Caco-2 (cell line): ENCODE measurements around the gene ABCB1. TPM values are rescaled to one million over a fixed set of nuclear protein-coding genes. Genes with fewer than 3 reads are reported as not detected.

Experiments used
- BruUV-seq: library from RNA; stranded (reverse); fragments of 400-500 nt; replicated peaks from 2 replicates; lab custom pipeline; 2021; lab: Mats Ljungman, UMichigan
- CTCF ChIA-PET: fragments of 300-600 bp; sonication (Branson Sonifier 250); formaldehyde crosslinking; loops from one replicate; lab custom pipeline; 2022; ENCODE audit warnings: antibody characterized with exemption; lab: Charles Lee
- POLR2A ChIA-PET: fragments of 300-600 bp; sonication (Branson Sonifier 250); formaldehyde crosslinking; loops from one replicate; lab custom pipeline; 2022; ENCODE audit warnings: antibody characterized with exemption; lab: Charles Lee
- DNase-seq, 2 experiments: peaks; one replicate each; pipeline versions ENCODE4 v3.0.0 to v3.0.0-alpha.2; 2020 to 2022
- H3K27me3 ChIP-seq: replicated peaks from 2 replicates; pipeline ENCODE4 v1.6.0; 2011; ENCODE audit warnings: low read length; ENCODE audit not compliant: control insufficient read depth, insufficient read depth
- H3K36me3 ChIP-seq: 2 replicates; pipeline ENCODE4 v1.5.1; 2011; ENCODE audit warnings: low read length; ENCODE audit not compliant: control insufficient read depth, insufficient read depth
- H3K4me1 ChIP-seq: fragments of 250-450 bp; sonication (Bioruptor Pico); 2 replicates; pipeline ENCODE4 v1.5.1; 2020; ENCODE audit warnings: mild to moderate bottlenecking
- H3K4me3 ChIP-seq: 2 replicates; pipeline ENCODE4 v1.5.1; 2011; ENCODE audit warnings: low read depth, mild to moderate bottlenecking, control low read depth, low read length
- H3K9me3 ChIP-seq: fragments of 250-450 bp; sonication (Bioruptor Pico); 2 replicates; pipeline ENCODE4 v1.5.1; 2020; ENCODE audit warnings: mild to moderate bottlenecking, moderate library complexity
- H3K27ac Mint-ChIP-seq: one replicate; pipeline ENCODE4 v1.8.0; 2022; ENCODE audit warnings: mixed read lengths; ENCODE audit not compliant: unreplicated experiment
- H3K27me3 Mint-ChIP-seq: one replicate; pipeline ENCODE4 v1.8.0; 2022; ENCODE audit warnings: mixed read lengths; ENCODE audit not compliant: insufficient read depth, unreplicated experiment
- H3K36me3 Mint-ChIP-seq: one replicate; pipeline ENCODE4 v1.8.0; 2022; ENCODE audit warnings: mild to moderate bottlenecking, mixed read lengths; ENCODE audit not compliant: insufficient read depth, unreplicated experiment
- H3K4me1 Mint-ChIP-seq: one replicate; pipeline ENCODE4 v1.8.0; 2022; ENCODE audit warnings: low read depth, mixed read lengths; ENCODE audit not compliant: unreplicated experiment
- H3K4me3 Mint-ChIP-seq: one replicate; pipeline ENCODE4 v1.8.0; 2022; ENCODE audit warnings: mild to moderate bottlenecking, moderate library complexity, mixed read lengths; ENCODE audit not compliant: unreplicated experiment
- H3K9me3 Mint-ChIP-seq: one replicate; pipeline ENCODE4 v1.8.0; 2022; ENCODE audit warnings: mixed read lengths; ENCODE audit not compliant: unreplicated experiment
- CTCF ChIP-seq, 2 experiments: fragments of 200-600 bp in 1 of 2; IDR thresholded peaks; 1 replicate in 1 of 2; 2 replicates in 1 of 2; pipeline versions ENCODE4 v1.5.1 to v1.8.0; 2011 to 2022; ENCODE audit warnings: antibody characterized with exemption in 1 of 2, control low read depth in 1 of 2, inconsistent platforms in 1 of 2, low read depth in 1 of 2, low read length in 1 of 2, mild to moderate bottlenecking in 1 of 2, moderate library complexity in 1 of 2; ENCODE audit not compliant: insufficient read depth in 1 of 2, severe bottlenecking in 1 of 2, unreplicated experiment in 1 of 2
- intact Hi-C: fragments of 100-400 bp; cut with micrococcal nuclease; formaldehyde crosslinking; loops from one replicate; pipeline ENCODE4 v1.10.0; 2022; ENCODE audit not compliant: unreplicated experiment
- total RNA-seq: library from RNA; stranded (reverse); gene quantifications from 2 replicates; pipeline ENCODE4 v1.2.3, GENCODE V29; 2022

ABCB1 gene
- total RNA-seq, 1 experiment from 2014 or later: 34.6 TPM

DNA sequence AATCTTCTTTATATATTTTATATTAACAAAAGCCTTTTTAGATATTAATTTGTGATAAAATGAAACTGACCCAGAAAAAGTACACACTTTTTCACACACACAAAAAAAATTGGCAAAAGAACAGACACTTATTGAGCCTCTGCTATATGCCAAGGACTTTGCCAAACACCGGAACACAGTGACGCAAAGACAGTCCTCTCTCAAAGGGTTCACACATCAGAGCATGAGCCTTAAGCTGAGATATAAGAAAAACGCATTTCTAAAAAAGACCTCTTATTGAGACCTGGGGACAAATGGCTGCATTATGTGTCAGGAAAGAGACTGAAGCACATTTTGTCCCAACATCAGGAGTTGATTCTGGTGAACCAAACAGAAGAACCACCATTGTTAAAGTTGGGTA lies 101.2 kb downstream of the ABCB1 start:
- no peaks in the 10 kb centered on the region for H3K36me3 Mint-ChIP-seq
- H3K27me3 Mint-ChIP-seq: peaks cover 3% of the 10 kb centered on the region
- Histone ChIP-seq H3K4me3 (no peak overlapping the region), H3K27me3 (no peaks in the 10 kb centered on the region), H3K36me3 (no peaks in the 10 kb centered on the region), H3K4me1 (no peaks in the 10 kb centered on the region), H3K9me3 (no peaks in the 10 kb centered on the region)
- CTCF ChIA-PET: no interaction called here
- no peak overlapping the region for H3K4me3 Mint-ChIP-seq
- no peak for DNase-seq
- no TSS peak for BruUV-seq
- POLR2A ChIA-PET: no interaction called here
- no peaks in the 10 kb centered on the region for H3K4me1 Mint-ChIP-seq
- intact Hi-C loops: no loop called here
- no peak overlapping the region for H3K27ac Mint-ChIP-seq
- TF ChIP-seq CTCF (IDR thresholded peaks at IDR 0.05; ENCODE audit: insufficient read depth in 1 of 2, low read depth in 1 of 2, low read length in 1 of 2, severe bottlenecking in 1 of 2, unreplicated experiment in 1 of 2): no peak
- H3K9me3 Mint-ChIP-seq: no peaks in the 10 kb centered on the region

DNA sequence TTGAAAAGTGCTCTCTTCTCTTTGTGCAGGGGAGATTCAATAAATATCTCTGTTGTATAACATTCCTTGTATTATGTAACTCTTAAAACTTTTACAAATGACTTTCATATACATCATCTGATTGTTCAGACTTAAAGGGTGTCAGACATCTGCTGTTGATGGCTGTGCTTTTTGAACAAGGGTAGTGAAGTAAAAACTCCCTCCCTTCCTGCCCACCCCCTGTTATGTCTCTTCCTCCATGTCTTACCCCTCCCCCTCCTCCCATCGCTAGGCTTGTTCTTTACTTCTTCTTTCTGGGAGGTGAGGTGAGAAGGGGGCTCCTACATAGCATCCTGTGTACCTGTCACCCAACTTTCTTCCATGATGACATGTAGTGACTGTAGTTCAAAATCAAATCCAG lies 101.8 kb downstream of the ABCB1 start:
- H3K27ac Mint-ChIP-seq: no peak overlapping the region
- intact Hi-C loops: no loop called here
- Histone ChIP-seq H3K36me3 (no peaks in the 10 kb centered on the region), H3K27me3 (no peaks in the 10 kb centered on the region), H3K4me1 (no peaks in the 10 kb centered on the region), H3K4me3 (no peak overlapping the region), H3K9me3 (no peaks in the 10 kb centered on the region)
- no peaks in the 10 kb centered on the region for H3K9me3 Mint-ChIP-seq
- ChIA-PET CTCF (no interaction called here), POLR2A (no interaction called here)
- no peaks in the 10 kb centered on the region for H3K4me1 Mint-ChIP-seq
- TF ChIP-seq CTCF (IDR thresholded peaks at IDR 0.05; ENCODE audit: insufficient read depth in 1 of 2, low read depth in 1 of 2, low read length in 1 of 2, severe bottlenecking in 1 of 2, unreplicated experiment in 1 of 2): no peak
- no peak for DNase-seq
- no peak overlapping the region for H3K4me3 Mint-ChIP-seq
- no TSS peak for BruUV-seq
- H3K27me3 Mint-ChIP-seq: peaks cover 3% of the 10 kb centered on the region
- no peaks in the 10 kb centered on the region for H3K36me3 Mint-ChIP-seq

DNA sequence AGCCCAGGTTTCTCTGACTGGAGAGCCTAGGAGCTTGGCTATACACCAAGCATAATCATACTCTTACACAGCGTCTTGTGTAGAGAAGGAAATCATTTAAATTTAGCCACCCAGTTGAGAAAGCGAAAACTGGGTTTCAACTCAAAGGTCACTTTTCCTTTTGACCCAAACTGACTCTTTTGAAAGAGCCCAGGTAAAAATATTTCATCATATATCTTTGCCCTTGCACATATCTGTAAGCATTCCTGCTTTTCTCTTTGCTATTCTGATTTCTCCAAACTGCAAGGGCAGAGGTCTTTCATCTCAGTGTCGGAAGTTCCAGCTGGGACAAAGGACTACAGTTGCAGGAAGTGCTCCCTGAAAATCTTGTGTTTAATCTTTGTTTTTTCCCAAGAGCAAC lies 103.2 kb downstream of the ABCB1 start:
- ChIA-PET POLR2A (no interaction called here), CTCF (no interaction called here)
- no peaks in the 10 kb centered on the region for H3K36me3 Mint-ChIP-seq
- H3K27ac Mint-ChIP-seq: no peak overlapping the region
- peaks cover 3% of the 10 kb centered on the region for H3K27me3 Mint-ChIP-seq
- H3K27me3 ChIP-seq: no peaks in the 10 kb centered on the region
- H3K4me3 Mint-ChIP-seq: no peak overlapping the region
- no peaks in the 10 kb centered on the region for H3K9me3 Mint-ChIP-seq
- TF ChIP-seq CTCF (IDR thresholded peaks at IDR 0.05; ENCODE audit: insufficient read depth in 1 of 2, low read depth in 1 of 2, low read length in 1 of 2, severe bottlenecking in 1 of 2, unreplicated experiment in 1 of 2): no peak
- no peak for DNase-seq
- intact Hi-C loops: no loop called here
- BruUV-seq: no TSS peak
- no peaks in the 10 kb centered on the region for H3K4me1 Mint-ChIP-seq
- no peaks in the 10 kb centered on the region for H3K36me3 ChIP-seq
- no peaks in the 10 kb centered on the region for H3K4me1 ChIP-seq
- no peak overlapping the region for H3K4me3 ChIP-seq
- no peaks in the 10 kb centered on the region for H3K9me3 ChIP-seq
